NB4 (cell line): ENCODE measurements around the gene RNF146.
"Not testable (repeated sequence)": the region's sequence is repeated elsewhere in the genome, so short reads cannot be mapped to it uniquely, and the experiment has no call there.

Source experiments
- DNase-seq: peaks from one replicate; pipeline ENCODE4 v3.0.0; 2010; ENCODE audit warnings: low read depth
- H3K4me3 ChIP-seq: one replicate; pipeline ENCODE4 v1.5.1; 2011; ENCODE audit warnings: mild to moderate bottlenecking, low read depth, low read length, moderate library complexity
- MAX ChIP-seq: IDR thresholded peaks from 2 replicates; pipeline ENCODE4 v1.6.1; 2011; ENCODE audit warnings: low read depth, low read length
- MYC ChIP-seq: IDR thresholded peaks from 2 replicates; pipeline ENCODE4 v1.6.1; 2011; ENCODE audit warnings: low read depth, low read length
- POLR2A ChIP-seq: IDR thresholded peaks from 2 replicates; pipeline ENCODE4 v1.6.1; 2011; ENCODE audit warnings: mild to moderate bottlenecking; ENCODE audit not compliant: insufficient read length; ENCODE audit errors: extremely low read depth
- TF ChIP-seq, protein P1 (sequence below): IDR thresholded peaks from one replicate; pipeline ENCODE4 v1.5.1; 2012; ENCODE audit warnings: low read depth, low read length

The RNF146 gene

GRCh38 chr6:127317388-127318128, 50.9 kb downstream of the RNF146 start:
- H3K4me3 ChIP-seq = no peak overlapping the region
- no peak for DNase-seq
- no peak for TF ChIP-seq MAX

DNA sequence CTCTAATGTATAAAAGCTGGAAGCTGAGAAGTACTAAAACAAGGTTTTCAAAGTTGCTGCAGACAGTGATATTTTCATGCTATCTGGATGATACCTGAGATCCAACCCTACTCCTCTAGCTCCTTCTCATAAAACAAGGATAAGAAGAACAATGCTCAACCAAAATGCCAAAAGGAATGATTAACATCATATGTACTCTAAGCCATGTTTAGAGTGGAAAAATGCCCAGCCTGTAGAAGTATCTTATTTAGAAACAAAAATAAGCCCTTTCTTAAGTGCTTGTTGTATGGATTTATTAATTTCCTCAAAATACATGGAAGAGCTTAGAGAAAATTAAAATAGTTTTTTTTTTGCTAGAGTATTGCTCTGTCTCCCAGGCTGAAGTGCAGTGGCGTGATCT, 53.0 kb downstream of the RNF146 start:
- TF ChIP-seq MAX = no peak
- no peak for TF ChIP-seq MYC
- TF ChIP-seq, protein P1, sequence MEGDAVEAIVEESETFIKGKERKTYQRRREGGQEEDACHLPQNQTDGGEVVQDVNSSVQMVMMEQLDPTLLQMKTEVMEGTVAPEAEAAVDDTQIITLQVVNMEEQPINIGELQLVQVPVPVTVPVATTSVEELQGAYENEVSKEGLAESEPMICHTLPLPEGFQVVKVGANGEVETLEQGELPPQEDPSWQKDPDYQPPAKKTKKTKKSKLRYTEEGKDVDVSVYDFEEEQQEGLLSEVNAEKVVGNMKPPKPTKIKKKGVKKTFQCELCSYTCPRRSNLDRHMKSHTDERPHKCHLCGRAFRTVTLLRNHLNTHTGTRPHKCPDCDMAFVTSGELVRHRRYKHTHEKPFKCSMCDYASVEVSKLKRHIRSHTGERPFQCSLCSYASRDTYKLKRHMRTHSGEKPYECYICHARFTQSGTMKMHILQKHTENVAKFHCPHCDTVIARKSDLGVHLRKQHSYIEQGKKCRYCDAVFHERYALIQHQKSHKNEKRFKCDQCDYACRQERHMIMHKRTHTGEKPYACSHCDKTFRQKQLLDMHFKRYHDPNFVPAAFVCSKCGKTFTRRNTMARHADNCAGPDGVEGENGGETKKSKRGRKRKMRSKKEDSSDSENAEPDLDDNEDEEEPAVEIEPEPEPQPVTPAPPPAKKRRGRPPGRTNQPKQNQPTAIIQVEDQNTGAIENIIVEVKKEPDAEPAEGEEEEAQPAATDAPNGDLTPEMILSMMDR = no peak
- no peak for TF ChIP-seq POLR2A

GRCh38 chr6:127328043-127328609, 61.5 kb downstream of the RNF146 start:
- DNase-seq = no peak
- H3K4me3 ChIP-seq = no peak overlapping the region
- TF ChIP-seq MAX = no peak
- no peak for TF ChIP-seq POLR2A
- TF ChIP-seq, protein P1 = no peak
- no peak for TF ChIP-seq MYC

More for the DNA sequence above, 53.0 kb downstream of the RNF146 start:
- DNase-seq = no peak
- no peak overlapping the region for H3K4me3 ChIP-seq

- not testable (repeated sequence) for DNase-seq, H3K4me3 ChIP-seq
These were observed 64.6 kb downstream of the RNF146 start for GRCh38 chr6:127331256-127331655.

- no peak for TF ChIP-seq MYC
- TF ChIP-seq, protein P1 = no peak
- DNase-seq = no peak
- no peak overlapping the region for H3K4me3 ChIP-seq
These were observed 65.8 kb downstream of the RNF146 start for GRCh38 chr6:127332383-127332961.
